SH-SY5Y (cell line): ENCODE measurements around the gene MEF2B.

Experiments
- GATA2 ChIP-seq: IDR thresholded peaks from 2 replicates; pipeline ENCODE4 v1.6.1; 2011; ENCODE audit warnings: mild to moderate bottlenecking, low read depth, low read length
- GATA3 ChIP-seq: IDR thresholded peaks from 2 replicates; pipeline ENCODE4 v1.6.1; 2011; ENCODE audit warnings: low read depth, mild to moderate bottlenecking, low read length, moderate library complexity

The MEF2B gene

GRCh38 chr19:19133985-19134384 is 36.1 kb downstream of the MEF2B start:
- TF ChIP-seq GATA3 (no peak), GATA2 (no peak)

DNA sequence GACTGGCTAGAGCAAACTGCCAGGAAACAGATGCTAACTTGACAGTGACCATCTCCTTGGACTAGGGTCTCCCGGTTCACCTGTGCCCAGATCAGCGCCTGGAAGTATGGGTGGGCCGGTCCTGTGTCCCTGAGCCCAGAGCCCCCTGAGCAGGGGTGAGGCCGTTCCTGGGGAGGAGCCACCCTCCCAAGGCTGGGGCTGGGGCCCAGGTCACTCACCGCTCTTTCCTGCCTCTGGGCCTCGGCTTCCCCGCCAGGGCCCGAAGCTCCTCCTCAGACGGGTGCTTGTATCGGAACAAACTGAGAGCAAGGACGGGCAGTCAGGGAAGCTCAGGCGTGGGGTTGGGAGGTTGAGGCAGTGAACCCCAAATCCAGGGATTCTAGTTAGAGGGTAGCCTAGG is 37.2 kb downstream of the MEF2B start:
- TF ChIP-seq GATA3: no peak
- no peak for TF ChIP-seq GATA2

DNA sequence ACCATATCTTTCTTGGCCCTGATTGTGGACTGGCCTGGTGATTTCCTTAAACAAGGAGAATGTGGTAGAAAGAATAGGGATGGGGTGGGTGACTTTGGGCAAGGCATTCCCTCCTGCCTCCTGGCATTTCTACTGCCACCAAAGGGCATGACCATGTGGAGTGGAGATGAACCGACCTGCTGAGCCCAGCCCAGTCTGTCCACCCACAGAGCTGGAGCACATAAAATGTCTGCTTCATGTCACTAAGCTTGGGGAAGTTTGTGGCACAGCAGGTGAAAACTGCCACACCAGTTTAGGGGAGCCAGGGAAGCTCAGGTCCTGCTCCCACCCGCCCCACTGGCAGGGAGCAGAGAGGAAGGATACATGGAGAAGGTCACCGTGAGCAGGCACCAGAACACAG is 38.1 kb downstream of the MEF2B start:
- TF ChIP-seq GATA3 (no peak), GATA2 (no peak)

GRCh38 chr19:19126102-19126501 is 44.0 kb downstream of the MEF2B start:
- TF ChIP-seq GATA2 (no peak), GATA3 (no peak)

GRCh38 chr19:19123386-19123785 is 46.7 kb downstream of the MEF2B start:
- TF ChIP-seq GATA3 (no peak), GATA2 (no peak)

GRCh38 chr19:19122902-19123301 is 47.2 kb downstream of the MEF2B start:
- TF ChIP-seq GATA3 (no peak), GATA2 (no peak)

GRCh38 chr19:19121371-19121770 is 48.7 kb downstream of the MEF2B start:
- TF ChIP-seq GATA2 (no peak), GATA3 (no peak)

DNA sequence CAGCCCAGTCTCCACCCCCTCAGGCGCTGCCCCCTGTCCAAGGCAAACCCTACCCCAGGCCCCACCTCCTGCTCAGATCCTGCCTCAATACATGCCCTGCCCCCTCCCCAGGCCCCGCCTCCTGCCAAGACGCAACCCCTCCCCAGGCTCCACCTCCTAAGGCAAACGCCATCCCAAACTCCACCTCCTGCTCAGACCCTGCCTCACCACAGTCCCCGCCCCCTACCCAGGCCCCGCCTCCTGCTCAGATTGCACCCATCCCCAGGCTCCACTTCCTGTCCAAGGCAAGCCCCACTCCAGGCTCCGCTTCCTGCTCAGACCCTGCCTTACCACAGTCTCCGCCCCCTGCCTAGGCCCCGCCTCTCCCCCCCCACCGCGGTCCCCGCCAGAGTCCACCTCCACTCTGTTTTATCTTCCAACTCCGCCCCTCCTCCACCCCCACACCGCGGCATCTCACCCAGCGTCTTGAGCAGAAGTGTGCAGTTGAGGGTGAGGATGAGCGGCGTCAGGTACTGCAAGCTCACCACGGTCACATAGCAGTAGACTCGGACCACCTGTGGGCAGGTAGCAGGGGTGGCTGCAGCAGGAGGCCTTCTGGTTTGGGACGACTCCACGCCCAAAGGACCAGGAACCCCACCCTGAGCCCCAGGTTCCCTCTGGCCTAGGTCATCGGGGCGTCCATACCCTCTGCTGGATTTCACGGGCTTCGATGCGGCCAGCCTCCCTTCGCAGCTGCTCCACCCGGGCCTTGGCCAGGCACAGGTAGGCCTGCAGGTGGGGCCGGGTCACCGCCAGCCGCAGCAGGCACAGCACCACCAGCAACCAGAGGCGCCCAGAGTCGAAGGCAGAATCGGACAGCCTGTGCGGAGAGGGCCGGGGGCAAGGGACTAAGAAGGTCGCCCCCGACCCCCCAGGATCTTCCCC is 49.5 kb downstream of the MEF2B start:
- TF ChIP-seq GATA2 (no peak), GATA3 (no peak)

- TF ChIP-seq GATA2 (no peak), GATA3 (no peak)
Measured at GRCh38 chr19:19119325-19120237, 50.5 kb downstream of the MEF2B start.

- TF ChIP-seq GATA3 (no peak), GATA2 (no peak)
Measured at GRCh38 chr19:19115954-19116353, 54.1 kb downstream of the MEF2B start.

DNA sequence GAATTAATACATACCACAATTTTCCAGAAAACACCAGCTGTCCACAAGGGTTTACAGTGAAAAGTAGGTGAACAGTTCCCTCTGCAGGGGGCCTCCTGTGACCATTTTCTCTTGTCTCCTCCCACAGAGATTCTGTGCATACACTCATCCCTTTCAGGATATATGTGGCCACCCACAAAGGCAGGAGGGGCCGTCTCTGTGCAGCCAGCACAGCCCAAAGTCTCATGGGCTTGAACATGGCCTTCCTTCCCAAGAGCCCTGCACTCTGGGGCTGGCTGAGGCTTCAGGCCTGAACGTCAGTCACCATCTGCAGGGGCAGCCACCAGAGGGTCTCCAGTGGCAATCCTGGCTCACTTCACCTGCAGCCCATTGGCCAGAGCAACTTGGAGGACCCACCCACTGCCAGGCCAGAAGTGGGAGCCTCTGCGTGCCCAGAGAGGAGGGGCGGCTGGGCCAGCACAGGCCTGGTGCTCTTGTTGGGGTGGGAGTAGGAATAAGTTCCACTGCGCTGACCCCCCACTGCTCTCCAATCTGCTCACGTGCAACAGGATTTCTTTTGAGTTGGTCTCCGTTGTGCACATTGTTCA is 56.9 kb downstream of the MEF2B start:
- TF ChIP-seq GATA2: no peak
- TF ChIP-seq GATA3: no peak

DNA sequence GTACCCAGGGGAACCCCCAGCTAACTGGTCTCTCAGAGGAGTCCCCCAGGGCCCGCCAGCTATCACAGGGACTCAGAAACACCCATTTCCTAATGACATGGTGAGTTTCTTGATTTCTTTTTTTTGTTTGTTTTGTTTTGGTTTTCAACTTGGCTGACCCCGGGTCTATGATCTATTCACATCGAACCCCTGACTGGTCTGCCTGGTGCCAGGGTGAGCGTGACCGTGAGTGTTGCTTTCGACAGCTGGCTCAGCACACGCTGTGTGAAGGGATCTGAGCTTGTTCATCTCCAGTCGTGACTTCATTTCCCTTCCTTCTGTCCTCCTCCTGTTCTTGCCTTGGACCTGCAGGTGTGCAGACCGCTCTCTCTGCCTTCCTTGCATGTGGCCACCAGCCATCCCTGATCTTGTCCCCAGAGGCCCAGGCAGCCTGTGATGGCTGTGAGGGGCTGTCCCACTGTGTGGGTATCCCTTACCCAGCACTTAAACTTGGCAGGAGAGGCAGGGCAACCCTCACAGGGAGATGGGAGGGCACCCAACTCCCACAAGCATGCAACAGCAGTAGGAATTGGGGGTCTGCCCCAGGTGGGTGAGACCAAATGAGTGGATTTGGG is 58.0 kb downstream of the MEF2B start:
- TF ChIP-seq GATA3: no peak
- no peak for TF ChIP-seq GATA2

GRCh38 chr19:19111136-19111835 is 58.8 kb downstream of the MEF2B start:
- TF ChIP-seq GATA2: no peak
- TF ChIP-seq GATA3: no peak
